ENCODE data around the gene EMD.
A peak's percentile ranks its signal among the peaks of the same experiment; 100 is the strongest.
"Not testable (repeated sequence)": the region's sequence is repeated elsewhere in the genome, so short reads cannot be mapped to it uniquely, and the experiment has no call there.

Gene EMD

GRCh38 chrX:154372612-154373022 lies 6.5 kb upstream of the EMD start:
- no peak for FAIRE-seq

- FAIRE-seq, result no peak
Measured at GRCh38 chrX:154373340-154374306, 5.5 kb upstream of the EMD start.

DNA sequence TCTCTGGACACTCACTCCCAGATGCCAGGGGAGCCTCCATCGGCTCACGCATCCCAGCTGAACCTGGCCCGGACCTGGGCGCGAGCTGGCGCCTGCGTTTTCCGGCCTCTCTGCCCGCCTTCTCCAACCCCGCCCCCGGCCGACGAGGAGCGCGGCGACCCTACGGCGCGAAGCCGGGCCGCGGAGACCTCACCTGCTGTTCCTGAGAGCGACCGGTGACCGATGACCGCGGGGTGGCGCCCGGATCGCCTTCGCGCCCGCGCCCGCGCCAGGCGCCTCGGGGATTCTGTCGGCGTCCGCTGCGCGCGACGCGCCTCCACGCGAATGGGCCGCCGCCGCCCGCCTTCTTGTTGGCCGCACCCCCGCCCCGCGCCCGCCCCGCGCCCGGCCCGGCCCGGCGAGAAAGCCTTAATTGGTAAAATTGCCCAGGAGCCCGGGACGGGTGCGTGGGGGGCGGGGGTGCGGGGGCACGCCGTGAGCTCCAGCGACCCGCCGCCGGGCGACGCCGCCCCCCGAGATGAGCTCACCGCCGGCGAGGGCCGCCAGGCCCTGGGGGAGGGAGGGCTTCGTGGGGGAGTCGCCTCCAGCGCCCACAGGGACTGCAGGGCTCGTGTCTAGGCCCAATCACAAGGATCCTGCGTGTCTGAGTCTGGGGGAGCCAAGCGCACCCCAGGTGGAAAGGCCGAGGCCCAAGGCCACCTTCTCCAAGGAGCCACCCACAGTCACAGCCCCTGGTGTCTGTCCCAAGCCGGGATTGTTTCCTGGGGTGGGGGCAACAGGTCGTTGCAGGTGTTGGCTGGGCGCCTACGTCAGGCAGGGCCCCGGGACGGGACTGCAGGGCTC lies 4.6 kb upstream of the EMD start, which contains the start of gene FLNA:
Gene FLNA, minus strand, starts transcription at position 322 of the 843 bp plus-strand sequence. CDS start 3,389 bp downstream, outside the sequence.
- no peak for FAIRE-seq

- no peak for FAIRE-seq
Measured at GRCh38 chrX:154375156-154375504, 4.0 kb upstream of the EMD start.

GRCh38 chrX:154376774-154377173 lies 2.3 kb upstream of the EMD start:
- FAIRE-seq, result no peak

- no peak for FAIRE-seq
Measured at GRCh38 chrX:154378059-154378798, 866 bp upstream of the EMD start.

DNA sequence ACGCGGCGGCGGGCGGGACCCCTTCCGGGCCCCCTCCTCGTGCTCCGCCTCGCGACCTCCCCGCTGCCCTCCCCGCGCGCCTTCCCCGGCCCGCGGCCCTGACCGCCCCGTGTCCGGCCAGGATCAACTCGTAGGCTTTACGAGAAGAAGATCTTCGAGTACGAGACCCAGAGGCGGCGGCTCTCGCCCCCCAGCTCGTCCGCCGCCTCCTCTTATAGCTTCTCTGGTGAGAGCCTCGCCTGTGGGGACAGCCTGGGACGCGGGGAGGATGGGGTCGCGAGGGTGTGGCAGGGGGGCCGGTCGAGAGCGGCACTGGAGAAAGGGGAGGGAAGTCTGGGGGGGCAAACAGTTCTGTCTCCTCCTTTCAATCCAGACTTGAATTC lies 465 bp downstream of the EMD start:
- FAIRE-seq, result no peak

GRCh38 chrX:154380153-154380552 lies 1.1 kb downstream of the EMD start:
- FAIRE-seq, result no peak

DNA sequence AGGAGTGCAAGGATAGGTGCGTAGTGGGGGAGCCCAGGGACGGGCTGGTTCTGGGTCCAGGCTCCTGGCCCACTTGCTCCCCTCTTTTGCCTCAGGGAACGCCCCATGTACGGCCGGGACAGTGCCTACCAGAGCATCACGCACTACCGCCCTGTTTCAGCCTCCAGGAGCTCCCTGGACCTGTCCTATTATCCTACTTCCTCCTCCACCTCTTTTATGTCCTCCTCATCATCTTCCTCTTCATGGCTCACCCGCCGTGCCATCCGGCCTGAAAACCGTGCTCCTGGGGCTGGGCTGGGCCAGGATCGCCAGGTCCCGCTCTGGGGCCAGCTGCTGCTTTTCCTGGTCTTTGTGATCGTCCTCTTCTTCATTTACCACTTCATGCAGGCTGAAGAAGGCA lies 1.7 kb downstream of the EMD start:
- no peak for FAIRE-seq

- no peak for FAIRE-seq
Measured at GRCh38 chrX:154381271-154381670, 2.2 kb downstream of the EMD start.

GRCh38 chrX:154382483-154383069 lies 3.5 kb downstream of the EMD start:
- FAIRE-seq, result no peak

DNA sequence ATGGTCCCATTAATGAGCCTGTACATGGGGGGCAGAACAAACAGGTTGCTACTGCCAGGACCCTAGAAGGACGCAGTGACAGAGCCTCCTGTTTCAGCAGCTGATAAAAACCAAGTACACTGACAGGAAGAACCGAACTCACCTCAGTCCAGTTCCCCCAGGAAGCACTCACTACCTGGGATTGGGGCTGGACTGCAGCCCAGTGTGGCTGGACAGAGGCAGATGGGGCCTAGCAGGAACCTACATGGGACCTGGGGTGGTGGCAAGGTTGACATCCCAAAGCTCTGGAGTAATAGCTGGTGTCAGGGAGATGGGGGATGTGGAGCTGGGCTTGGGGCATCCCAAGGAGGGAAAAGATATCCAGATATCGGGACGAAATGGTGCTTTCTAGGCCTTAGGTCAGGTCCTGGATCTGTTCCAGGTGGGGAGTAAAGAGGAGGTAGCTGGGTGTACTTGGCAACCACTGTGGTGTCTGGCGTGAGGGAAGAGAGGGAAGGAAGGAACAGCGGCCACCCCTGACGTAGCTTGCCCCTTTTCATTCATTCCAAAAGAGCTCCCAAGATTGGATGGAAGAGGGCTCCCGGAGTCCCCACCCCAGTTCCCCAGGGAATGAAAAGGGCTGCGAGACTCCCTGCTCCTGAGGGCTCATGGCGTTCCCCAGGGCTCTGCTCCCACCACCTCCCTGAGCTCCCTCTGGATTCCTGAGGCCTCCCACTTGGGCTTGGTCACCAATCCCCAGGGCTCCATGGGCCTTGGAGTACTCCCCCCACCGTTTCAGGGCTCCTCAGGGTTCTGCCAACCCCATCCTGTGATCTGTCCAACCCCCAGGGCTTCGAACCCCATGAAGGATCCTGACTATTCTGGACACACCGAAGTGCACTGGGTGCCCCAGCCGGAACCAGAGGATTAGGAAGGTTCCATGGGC lies 4.5 kb downstream of the EMD start:
- no peak for FAIRE-seq

GRCh38 chrX:154384284-154384892 lies 5.3 kb downstream of the EMD start:
- no peak for FAIRE-seq

GRCh38 chrX:154388094-154388493 lies 9.0 kb downstream of the EMD start:
- FAIRE-seq, result peak; percentile 78

- FAIRE-seq, result not testable (repeated sequence)
Measured at GRCh38 chrX:154388649-154389048, 9.6 kb downstream of the EMD start.

DNA sequence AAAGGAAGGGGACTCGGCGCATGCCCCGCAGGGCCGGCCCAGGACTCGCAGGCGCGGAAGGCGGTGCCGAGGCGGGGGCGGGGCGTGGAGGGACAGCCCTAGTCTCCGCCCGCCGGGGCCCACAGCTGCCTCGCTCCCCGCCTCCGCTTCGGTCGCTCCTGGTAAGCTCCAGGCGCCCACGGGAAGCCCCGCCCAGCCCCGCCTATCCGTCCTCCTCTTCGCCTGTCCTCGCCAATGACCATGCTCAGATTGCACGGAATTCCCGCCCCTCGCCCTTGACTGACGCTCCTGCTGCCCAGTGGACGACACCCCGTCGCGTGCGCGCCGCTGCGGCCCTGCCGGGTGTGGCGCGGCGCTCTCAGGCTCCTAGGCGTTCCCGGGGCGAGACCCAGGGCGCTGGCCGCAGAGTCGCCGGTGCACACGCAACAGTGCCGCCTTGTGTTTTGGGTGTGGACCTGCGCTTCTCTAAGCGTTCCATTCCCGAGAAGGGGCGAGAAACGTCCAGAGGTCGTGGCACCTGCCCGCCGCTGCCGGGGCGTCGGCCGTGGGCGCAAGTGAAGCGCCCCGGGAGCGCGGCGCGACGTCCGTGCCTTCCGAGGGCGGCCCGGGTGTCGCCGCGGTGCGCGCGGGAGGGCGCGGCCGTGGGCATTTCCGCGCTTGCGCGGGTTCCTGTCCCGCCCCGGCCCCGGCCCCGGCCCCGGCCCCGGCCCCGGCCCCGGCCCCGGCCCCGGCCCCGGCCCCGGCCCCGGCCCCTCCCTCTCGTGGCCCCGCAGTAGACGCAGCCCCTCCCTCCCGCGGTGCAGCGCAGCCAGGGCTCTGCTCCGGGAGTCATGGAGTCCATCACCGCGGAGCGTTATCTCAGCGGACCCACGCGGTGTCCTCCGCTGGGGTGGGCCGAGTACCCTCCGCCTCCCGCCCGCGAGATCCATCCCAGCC lies 11.0 kb downstream of the EMD start:
- peak; percentile 79 for FAIRE-seq

GRCh38 chrX:154396363-154396762 lies 17.3 kb downstream of the EMD start:
- FAIRE-seq, result not testable (repeated sequence)

- FAIRE-seq, result no peak
Measured at GRCh38 chrX:154396973-154397887, 18.1 kb downstream of the EMD start.

All from TTC549 (cell line).